Inflammatory macrophage (primary cell): ENCODE data around the gene PDE10A.
"Not testable (repeated sequence)": the region's sequence is repeated elsewhere in the genome, so short reads cannot be mapped to it uniquely, and the experiment has no call there.

Experiments used
- DNase-seq, 2 donors: peaks; one replicate each; pipeline ENCODE4 v3.0.0-alpha.2; 2020 to 2022

PDE10A gene

DNA sequence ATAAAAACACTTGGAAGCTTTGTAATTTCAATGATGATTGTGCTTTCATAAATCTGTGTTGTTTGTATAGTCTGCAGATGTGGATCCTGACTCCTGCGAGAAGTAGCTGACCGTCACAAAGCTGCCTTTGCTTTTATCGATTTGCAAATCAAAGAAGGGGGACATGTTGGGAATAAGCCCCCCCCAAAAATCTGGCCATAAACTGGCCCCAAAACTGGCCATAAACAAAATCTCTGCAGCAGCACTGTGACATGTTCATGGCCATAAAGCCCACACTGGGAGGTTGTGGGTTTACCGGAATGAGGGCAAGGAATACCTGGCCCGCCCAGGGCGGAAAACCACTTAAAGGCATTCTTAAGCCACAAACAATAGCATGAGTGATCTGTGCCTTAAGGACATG is 199.5 kb downstream of the PDE10A start:
- not testable (repeated sequence) for DNase-seq

DNA sequence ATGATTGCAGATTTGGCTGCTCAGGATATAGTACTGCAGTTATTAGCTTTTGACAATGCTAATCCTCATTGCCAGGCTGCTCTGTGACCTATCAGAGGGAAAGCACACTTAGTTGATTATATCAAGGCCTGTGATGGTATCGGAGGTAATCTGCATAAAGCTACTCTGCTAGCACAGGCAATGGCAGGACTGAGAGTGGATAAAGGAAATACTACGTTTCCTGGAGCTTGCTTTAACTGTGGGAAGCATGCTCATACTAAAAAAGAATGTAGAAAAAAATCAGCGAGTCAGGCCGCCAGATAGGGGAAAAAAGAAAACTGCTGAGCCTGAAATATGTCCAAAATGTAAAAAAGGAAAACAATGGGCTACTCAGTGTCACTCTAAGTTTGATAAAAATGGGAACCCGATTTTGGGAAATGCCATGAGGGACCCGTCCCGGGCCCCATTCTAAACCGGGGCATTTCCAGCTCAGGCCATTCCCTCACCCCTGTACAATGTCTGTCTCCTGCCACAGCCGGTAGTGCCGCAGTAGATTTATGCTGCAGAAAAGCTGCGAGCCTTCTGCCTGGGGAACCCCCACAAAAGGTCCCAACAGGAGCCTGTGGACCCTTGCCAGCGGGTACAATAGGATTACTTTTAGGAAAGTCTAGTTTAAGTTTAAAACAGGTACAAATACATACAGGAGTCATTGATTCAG is 203.3 kb downstream of the PDE10A start:
- not testable (repeated sequence) for DNase-seq

DNA sequence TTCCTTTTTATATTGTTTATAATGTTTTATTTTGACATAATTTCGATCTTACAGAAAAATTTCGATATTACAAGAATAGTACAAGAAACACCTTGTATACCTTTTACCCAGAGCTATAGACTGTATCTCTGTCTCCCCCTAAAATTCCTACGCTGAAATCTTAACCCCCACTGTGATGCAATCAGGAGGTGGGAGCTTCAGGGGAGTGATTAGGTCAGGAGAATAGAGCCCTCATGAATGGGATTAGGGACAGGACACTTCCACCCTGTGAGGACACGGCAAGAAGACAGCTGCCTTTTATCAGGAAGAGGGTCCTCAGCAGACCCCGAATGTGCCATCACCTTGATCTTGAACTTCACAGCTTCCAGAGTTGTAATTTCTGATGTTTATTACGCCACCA is 204.9 kb downstream of the PDE10A start:
- DNase-seq, result no peak

DNA sequence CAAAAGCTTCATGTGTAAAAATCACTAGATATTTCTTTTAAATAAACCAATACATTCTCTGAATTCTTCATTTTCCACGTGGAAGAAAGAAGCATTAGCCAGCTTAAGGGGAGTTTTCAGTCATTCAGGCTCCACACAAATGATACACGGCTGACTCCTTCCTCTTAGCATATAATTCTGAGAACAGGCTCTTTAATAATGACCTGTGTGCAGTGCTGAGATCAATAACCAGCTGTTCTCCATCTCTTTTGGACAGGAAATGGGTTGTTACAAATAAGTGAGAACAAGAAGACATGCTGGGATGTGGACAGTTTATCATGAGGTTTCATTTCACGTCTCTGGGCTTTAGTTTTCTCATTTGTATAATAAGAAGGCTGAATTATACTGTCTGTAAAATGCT is 206.8 kb downstream of the PDE10A start:
- no peak for DNase-seq

DNA sequence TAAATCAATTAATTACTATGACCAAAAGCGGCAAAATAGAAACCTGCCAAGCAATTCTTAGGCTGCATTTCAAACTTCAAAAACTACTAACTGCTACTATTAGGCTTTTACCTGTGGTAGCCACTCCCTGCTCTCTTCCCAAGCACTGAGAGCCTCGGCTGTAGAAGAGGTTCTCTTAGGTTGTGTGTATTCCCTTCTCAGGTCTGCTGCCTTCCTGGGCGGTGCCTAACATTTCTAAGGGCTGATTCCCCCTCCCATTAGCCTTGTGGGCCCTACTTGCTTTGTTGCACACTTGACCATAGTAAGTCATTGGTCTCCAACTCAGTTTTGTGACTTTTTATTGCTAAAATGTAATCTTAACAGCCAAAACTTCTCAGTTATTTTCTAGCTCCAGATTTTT is 207.6 kb downstream of the PDE10A start:
- DNase-seq, result no peak

DNA sequence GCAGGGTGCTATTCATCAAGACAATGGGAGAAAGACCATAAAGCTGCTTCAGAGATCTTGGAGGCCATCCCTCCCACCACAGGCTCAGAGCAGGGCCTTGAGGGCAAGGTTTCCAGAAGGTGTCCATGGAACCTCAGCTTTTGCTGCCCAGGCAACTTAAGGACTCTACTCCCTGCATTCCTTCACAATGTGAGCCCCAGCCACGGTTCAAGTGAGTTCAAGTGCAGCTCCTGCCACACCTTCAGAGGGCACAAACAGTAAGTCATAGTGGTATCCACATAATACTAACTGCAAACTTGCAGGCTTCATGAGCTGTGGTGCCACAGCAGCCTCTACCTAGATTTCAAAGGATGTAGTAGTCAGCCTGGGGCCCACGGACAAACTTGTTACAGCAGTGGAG is 209.6 kb downstream of the PDE10A start:
- no peak for DNase-seq

DNA sequence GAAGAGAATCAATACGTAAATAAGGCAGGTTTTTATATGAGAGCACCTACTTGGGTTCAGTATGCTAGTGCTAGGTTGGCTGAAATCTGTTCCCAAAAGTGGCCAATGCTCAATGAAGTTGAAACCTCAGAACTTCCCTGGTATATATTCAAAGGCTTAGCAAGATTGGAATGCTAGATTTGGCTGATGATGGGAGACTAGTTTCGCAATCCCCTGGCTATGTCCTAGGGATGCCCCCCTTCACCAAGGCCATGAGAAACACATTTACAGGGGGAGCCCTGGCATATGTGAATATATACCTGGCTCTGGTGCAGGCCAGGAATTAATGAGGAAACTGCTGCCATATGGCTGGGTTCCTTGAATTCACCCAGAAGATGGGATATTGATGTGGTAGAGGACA is 211.2 kb downstream of the PDE10A start:
- no peak for DNase-seq

DNA sequence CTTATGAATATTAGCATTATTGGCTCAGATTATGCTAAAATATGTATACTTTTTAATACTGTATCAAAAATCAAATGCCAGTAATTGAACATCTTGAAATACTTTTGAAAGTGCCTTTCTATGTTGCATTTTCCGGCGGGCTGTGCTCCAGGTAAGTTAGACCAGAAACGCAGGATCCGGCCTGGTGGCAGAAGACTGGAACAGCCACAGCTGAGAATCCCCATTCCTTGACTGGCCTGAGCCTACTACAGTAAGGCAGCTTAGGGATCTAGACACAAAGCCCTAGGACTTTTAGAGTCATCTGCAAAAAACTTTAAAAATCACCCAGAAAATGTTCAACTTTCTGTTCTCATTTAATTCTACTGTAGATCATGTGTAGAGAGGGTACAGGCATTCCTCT is 214.8 kb downstream of the PDE10A start:
- no peak for DNase-seq

DNA sequence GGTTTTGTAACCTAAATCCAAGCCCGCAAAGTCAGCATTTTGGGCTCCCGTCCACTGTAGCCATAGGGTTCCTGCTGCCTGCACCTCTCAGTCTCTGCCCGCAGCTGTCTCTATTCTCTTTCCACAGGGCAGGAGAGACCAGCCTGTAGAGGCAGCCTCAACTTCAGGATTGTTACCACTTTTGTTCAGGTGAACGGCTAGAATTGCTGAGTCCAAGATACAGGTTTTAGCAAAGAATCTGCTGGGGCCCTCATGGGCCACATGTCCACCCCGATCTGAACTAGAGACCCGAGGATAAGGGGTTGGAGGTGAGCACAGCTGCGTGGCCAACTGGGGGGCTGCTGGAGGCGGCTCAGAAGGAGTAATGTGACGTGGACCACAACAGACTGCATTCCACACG is 215.9 kb downstream of the PDE10A start:
- DNase-seq, result no peak

DNA sequence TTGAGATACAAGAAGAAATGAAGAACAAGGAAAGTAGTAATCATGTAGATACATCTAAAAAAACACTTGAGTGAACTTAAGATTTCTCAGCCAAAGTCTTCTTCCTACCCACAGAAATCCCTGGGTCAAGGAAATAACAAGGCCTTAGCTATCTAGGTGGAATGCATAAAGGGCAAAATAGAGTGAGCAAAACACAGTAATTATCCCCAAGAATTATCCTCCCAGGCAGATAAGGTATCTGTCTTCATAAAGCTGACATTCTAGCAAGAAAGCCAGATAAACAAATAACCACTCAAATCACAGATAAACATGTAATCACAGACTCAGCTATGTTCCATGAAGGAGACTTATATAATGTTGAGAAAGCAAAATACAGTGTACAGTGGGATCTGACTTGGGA is 216.7 kb downstream of the PDE10A start:
- DNase-seq, result no peak

DNA sequence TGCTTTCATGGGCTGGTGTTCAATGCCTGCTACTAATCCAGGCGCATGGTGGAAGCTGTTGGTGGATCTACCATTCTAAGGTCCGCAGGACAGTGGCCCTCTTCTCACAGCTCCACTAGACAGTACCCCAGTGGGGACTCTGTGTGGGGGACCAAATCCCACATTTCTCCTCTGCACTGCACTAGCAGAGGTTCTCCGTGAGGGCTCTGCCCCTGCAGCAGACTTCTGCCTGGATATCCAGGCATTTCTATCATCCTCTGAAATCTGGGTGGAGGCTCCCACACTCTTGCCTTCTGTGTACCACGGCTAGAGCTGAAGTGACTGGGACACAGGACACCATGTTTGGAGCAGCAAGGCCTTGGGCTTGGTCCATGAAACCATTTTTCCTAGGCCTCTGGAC is 219.6 kb downstream of the PDE10A start:
- no peak for DNase-seq

DNA sequence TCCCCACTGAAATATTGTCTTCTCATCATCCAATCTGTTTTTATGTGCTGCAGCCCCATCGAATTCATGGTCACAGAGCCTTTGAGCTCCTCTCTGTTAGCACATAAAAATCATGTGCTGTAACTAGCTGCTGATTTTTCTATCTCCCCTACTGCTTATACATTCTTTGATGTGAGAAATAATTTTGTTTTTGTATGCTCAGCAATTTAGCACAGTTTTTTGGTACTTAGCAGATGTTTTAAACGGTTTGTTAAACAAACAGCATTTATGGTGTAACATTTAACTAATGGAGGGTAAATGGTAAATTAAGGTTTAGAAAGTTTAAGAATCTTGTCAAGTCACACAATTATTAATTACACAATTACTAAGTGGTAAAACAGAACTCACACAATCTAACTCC is 221.9 kb downstream of the PDE10A start:
- DNase-seq, result no peak

DNA sequence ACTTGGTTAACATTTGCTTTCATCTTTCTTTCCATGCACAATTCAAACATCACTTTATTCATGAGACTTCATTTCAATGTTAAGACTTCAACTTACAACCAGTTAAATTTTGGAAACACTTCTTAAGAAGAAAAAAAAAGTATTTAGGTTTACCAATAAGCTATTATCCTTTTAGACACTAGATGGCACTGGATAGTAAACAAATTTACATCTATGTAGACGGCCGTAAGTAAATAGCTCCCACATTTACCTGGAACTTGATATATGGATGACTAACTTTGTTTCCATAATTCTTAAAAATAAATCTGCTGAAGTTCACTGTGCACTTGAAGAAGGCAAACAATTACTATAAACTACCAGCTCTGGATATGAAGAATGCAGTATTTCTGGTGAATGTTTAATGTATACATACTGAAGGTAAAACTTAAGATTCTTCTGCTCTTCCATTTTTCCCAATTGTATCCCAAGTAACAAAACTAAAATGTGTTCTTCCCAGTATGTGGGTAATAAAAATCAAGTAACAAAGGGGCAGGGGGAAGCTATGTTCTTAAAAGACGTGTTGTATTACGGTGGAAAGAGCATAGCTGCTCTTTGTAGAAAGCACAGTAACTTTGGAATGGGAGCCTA is 223.0 kb downstream of the PDE10A start:
- peak in 1 of 2 donors; percentile 23 for DNase-seq

DNA sequence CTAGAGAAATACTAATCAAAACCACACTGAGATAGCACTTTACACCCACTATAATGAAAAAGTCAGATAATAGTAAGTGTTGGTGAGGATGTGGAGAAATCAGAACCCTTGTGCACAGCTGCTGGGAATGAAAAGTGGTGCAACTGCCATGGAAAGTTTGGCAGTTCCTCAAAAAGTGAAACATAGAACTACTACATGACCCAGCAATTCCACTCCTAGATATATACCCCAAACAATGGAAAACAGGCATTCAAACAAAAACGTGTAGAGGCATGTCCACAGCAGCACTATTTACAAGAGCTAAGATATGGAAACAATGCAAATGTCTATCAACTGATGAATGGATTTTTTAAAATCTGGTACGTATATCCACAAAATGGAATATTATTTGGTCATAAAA is 236.1 kb downstream of the PDE10A start:
- no peak for DNase-seq

DNA sequence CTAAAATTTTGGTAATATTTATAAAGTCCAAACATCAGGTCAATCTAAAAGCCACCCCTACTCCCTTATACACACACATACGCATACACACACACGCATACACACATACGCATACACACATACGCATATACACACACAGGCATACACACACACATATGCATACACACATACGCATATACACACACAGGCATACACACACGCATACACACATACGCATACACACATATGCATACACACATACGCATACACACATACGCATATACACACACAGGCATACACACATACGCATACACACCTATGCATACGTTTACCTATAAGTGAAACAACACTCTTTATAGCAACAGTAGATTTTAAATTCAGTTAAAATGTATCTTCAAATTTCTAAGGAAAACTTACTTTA is 240.8 kb downstream of the PDE10A start:
- no peak for DNase-seq

DNA sequence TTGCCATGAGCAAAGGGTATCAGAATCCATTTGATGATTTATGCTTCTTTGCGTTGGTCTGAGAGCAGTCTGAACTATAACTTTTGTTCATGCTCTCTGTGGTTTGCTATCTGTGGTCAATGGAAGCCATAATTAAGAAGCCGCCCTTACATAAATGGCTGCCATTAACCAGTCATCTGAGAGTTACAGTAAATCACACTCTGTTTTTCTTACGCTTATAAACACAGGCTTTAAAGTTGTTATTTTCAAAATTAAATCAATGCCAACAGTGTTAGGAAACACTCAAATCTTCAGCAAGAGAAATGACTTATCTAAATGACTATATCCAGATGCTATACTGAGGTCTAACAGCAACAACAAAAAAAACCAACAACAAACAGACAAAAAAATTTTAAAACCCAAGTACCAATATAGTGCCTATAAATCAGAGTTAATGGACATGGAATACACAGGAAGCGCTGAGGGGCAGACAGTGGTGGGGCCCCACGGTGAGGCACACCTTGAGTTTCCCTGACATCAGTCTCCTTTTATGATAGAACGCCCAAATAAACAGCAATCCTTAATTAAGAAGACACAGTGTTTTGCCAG is 245.7 kb downstream of the PDE10A start:
- DNase-seq, result no peak

DNA sequence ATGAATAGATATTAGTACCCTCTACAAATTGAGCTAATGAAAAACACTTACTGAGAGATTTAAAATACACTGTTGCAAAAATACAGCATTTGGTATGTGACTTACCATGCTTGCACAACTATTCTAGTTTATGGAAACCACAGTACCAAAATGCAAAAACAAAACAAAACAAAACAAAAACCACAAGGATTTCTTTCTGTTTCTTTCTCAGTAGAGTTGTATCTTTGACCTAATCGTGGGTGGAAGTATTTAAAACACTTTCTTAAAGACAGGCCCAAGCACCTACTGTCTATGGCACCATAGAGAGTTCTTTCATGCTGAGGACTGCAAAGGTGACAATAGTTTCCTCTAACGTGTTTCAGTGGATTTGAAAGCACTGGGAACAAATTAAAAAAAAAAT is 258.3 kb downstream of the PDE10A start:
- no peak for DNase-seq

DNA sequence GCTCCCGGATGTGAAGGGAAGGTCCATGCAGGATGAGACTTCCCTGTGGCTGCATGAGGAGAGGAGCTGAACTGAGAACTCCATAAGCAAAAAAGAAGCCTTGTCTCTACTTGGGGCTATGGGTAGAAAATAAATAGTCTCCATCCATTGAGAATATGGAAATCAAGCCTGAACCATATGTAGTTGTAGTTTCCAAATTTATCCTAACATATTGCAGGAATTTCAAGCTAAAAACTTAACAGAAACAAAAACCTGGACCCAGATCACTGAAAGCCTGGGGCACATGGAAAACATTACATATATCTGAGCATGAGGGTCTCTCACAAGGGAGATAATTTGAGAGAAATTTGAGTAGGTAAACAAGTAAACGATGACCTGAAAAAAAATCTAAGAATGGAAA is 258.7 kb downstream of the PDE10A start:
- DNase-seq, result no peak

DNA sequence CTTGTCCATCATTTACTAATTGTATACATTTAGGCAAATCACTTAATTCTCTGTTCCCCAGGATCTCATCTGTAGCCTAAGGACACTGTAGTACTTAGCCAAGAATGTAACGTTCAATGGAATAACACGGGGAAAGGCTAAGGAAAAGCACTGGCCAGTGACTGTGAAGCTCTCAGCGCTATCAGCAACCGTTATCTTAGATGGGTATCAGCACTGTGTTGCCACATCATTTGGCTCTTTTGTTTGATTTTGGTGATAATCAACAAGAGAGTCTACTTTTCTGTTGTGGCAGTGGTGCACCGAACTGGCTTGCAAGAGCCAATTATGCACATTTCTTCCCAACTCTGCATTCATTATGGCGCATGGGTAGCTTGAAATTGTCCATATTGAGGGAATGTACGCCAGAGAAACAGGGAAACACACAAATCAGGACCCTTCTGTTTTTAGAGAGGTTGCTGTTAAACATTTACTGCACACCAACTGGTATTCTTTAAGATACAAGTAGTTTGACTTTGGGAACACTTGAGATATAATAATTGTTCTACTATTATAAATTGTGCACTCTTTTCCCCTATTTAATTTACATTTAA is 259.9 kb downstream of the PDE10A start:
- no peak for DNase-seq

DNA sequence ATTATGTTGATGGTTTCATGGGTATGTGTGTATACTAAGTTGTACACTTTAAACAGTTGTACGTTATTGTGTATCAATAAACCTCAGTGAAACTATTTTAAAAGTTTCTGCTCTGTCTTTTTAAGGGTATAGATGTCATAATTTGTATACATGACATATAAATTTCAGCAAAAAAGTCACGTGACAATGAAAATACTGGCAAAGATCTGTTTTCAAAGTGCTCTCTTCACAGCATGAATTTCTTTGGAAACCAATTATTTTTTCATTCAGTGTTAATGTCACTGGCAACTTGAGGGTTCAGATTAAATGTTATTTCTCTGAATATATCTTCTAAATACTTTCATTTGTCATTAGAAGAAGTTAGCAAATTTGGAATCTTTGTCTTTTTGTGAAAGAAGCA is 261.9 kb downstream of the PDE10A start:
- DNase-seq, result no peak

DNA sequence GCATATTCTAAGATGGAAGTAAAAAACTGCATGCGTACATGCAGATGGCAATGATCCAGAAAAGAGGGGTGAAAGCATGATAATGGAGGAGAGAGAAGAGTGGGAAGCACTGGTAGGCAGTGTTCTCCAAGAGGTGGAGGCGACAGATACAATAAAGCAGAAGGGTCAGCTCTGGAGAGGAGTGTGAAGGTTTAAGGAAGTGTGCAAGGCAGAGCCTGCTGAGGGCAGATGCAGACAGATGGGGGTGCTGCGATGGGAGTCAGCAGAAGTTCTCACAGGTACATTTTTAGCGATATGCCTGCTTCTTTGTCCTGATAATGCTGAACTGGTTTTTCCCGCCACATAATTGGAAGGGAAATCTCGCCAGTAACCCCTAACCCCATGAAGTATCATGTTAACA is 272.6 kb downstream of the PDE10A start:
- no peak for DNase-seq

DNA sequence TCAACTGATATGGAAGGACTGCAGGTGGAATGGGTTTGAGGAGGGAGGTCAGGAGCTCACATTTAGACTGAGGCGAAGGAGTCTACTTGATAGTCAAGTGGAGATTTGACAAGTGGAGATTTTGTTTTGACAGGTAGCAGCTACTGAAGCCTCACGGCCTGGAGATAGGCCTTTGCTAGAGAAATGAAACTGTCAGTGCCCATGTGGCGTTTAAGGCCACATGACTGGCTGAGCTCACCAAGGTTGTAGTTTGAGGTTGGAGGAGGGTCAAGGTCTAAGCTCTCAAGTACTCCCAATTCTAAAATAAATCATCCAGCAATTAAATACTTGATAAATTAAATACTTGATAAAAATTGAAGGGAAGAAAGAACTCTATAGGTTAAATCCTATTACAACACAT is 273.5 kb downstream of the PDE10A start:
- DNase-seq, result no peak

DNA sequence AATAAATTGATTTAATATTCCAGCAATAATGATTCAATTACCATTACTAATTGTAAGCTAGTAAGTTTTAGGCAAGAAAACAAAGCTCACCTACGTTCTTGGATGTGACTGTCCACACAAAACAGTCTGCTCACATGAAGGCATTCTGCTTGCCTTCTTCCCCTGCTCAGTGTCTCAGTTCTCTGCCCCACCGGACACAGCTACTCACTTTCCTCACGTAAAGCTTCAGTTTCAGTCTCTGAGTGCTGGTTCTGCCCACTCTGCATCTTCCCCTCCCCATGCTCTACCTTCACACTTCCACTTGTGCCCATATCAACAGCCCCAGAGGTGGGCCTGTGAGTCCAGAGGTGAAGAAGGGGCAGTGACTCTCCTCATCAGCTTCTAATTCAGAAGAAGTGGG is 279.7 kb downstream of the PDE10A start:
- no peak for DNase-seq

DNA sequence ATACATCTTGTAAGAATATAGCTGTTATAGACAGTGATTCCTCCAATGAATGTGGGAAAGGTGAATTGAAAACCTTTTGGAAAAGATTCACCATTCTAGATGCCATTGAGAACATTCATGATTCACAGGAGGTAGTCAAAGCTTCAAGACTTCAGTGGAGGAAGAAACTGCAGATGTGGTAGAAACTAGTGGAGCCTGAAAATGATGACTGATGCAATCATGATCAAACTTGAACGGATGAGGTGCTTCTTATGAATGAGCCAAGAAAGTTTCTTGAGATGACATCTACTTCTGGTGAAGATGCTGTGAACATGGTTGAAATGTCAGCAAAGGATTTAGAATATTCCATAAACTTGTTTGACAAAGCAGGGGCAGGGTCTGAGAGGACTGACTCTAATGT is 286.9 kb downstream of the PDE10A start:
- DNase-seq, result no peak
